Stimulated activated CD8-positive, alpha-beta memory T cell treated with anti-CD3 and anti-CD28 coated beads, Interleukin-7, amount 100 ng/mL, for 48 hours (primary cell): ENCODE data around the gene NPHP4.
"Not testable (repeated sequence)": the region's sequence is repeated elsewhere in the genome, so short reads cannot be mapped to it uniquely, and the experiment has no call there.

Experiments used
- DNase-seq, 2 donors: peaks; one replicate each; pipeline ENCODE4 v3.0.0-alpha.2; 2020; ENCODE audit warnings: low read depth in 1 of 2; ENCODE audit errors: extremely low read depth in 1 of 2

The NPHP4 gene

GRCh38 chr1:6024376-6024775, 32.2 kb upstream of the NPHP4 start:
- no peak for DNase-seq

- no peak for DNase-seq
These were observed 31.1 kb upstream of the NPHP4 start for GRCh38 chr1:6023346-6023745.

- DNase-seq, result no peak
These were observed 30.0 kb upstream of the NPHP4 start for GRCh38 chr1:6022193-6022592.

GRCh38 chr1:6019166-6019845, 27.1 kb upstream of the NPHP4 start:
- no peak for DNase-seq

GRCh38 chr1:6017654-6018053, 25.4 kb upstream of the NPHP4 start:
- not testable (repeated sequence) for DNase-seq

- no peak for DNase-seq
These were observed 24.1 kb upstream of the NPHP4 start for GRCh38 chr1:6016191-6016865.

- DNase-seq, result no peak
These were observed 22.1 kb upstream of the NPHP4 start for GRCh38 chr1:6014130-6014999.

GRCh38 chr1:6013491-6013890, 21.3 kb upstream of the NPHP4 start:
- no peak for DNase-seq

- no peak for DNase-seq
These were observed 20.5 kb upstream of the NPHP4 start for GRCh38 chr1:6012529-6013318.

- no peak for DNase-seq
These were observed 19.7 kb upstream of the NPHP4 start for GRCh38 chr1:6011946-6012258.

GRCh38 chr1:6011161-6011945, 19.1 kb upstream of the NPHP4 start:
- no peak for DNase-seq

GRCh38 chr1:6010554-6010953, 18.3 kb upstream of the NPHP4 start:
- DNase-seq, result no peak

GRCh38 chr1:6009120-6010040, 17.2 kb upstream of the NPHP4 start:
- no peak for DNase-seq

GRCh38 chr1:6008696-6009095, 16.5 kb upstream of the NPHP4 start:
- no peak for DNase-seq

GRCh38 chr1:6008084-6008415, 15.8 kb upstream of the NPHP4 start:
- no peak for DNase-seq

GRCh38 chr1:6007318-6008083, 15.3 kb upstream of the NPHP4 start:
- no peak for DNase-seq

GRCh38 chr1:6006882-6007281, 14.7 kb upstream of the NPHP4 start:
- no peak for DNase-seq

GRCh38 chr1:6005276-6005917, 13.2 kb upstream of the NPHP4 start:
- DNase-seq, result no peak
